GM21737 (cell line): ENCODE measurements around the gene FBXW12.
A peak's percentile ranks its signal among the peaks of the same experiment; 100 is the strongest.

ENCODE experiments used
- ATAC-seq: cut with Tn5 transposase; IDR thresholded peaks from one replicate; pipeline ENCODE4 v1.9.1; 2021; ENCODE audit warnings: mild to moderate bottlenecking, moderate library complexity; ENCODE audit not compliant: unreplicated experiment

Gene FBXW12

GRCh38 chr3:48432411-48433371 lies 60.7 kb downstream of the FBXW12 start:
- no peak for ATAC-seq

DNA sequence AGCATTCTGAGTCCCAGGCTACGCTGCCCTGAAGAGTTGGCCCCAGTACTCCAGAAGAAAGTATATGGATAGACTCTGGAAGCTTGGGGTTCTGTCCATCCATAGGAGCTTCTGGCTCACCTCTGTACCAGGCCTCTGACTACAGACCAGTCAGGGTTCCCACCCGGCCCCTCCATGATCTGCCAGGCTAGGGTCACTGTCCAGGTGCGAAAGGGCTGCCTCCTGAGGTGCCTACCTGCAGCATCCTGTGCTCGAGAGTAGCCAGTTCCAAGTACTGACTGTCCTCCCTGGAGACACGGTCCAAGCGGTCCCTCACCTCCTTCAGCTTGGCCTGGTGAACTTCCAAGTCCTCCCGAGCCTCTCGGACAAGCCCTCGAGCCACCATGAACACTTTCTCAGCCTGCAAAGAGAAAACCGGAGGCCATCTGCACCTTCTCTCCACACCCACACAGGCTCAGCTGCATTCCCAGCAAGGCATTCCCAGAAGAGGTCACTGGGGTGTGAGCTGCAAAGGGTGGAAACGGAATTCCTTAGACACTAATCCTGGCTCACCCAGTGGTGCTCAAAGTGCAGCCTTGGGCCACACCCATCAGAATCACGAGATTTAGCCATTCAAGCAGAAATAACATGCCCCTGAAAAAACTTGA lies 61.6 kb downstream of the FBXW12 start:
- ATAC-seq = no peak

GRCh38 chr3:48434591-48435222 lies 62.7 kb downstream of the FBXW12 start:
- ATAC-seq = no peak

GRCh38 chr3:48435223-48435595 lies 63.2 kb downstream of the FBXW12 start:
- no peak for ATAC-seq

DNA sequence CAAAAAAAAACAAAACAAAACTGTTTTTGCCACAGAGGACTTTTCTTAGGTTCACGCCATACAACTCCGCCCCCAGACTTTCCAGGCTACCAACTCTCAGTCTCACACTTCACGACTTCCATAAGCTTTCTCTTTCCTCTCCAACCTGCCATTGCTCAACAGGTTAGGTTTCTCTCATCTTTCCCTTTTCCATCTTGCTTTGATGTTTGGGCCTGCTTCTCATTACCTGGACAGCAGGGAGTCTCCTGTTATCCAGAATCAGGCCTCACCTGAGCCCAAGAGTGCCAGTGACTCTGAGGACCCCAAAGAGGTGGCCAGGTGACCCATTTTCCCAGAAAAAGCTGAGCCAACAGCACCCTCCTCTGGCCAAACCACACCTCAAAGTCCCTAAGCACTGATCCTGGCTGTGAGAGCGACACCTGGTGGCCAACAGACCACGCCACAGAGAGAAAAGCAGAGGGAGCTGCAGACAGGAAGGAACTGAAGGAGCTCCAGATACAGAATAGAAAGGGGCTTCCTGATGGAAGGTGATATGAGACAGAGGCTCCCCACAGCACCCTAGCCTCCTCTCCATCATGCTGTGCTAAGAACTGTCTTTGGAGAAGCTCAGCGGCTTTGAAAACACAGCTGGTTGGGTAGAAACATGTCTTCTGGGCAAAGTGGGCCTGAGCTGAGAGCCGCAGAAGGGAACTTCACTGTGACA lies 63.9 kb downstream of the FBXW12 start:
- ATAC-seq = no peak

DNA sequence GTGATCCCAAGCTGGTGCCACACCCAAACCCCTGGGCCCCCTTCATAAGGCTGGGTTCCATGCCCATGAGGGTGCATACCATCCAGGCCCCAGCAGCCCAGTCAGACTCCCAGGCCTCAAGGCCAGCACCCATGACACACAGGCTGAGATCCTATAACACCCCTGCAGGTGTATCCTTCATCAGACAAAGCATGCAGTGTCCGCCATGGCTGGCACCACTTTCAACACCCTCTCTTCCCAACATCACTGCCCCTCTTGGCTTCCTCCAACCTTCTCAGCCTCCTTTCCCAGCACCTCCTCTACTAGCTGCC lies 64.4 kb downstream of the FBXW12 start:
- no peak for ATAC-seq

GRCh38 chr3:48436855-48437254 lies 64.8 kb downstream of the FBXW12 start:
- ATAC-seq = no peak

DNA sequence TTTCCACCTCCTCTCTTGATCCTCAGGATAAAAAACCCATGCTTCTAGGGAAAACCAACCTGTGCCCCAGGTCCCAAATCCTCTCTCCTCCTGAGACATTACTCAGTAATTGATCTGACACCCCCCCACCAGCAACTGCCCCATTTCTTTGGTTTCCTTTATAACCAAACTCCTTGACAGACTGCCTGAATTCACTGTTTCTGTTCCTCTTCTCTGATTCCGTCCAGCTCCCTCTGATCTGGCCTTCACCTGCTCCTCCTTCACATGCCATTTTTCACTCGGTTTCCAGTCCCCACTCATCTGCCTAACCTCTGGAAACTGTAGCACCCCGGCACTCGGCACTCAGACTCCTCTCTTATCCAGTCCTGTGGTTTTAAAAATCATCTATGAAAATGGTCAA lies 65.8 kb downstream of the FBXW12 start:
- ATAC-seq = no peak

GRCh38 chr3:48439820-48440589 lies 68.0 kb downstream of the FBXW12 start, which contains the start of the genes CCDC51 and TMA7:
Gene CCDC51 (minus strand): TSS chr3:48440119. CDS start chr3:48435128, 4,991 bp downstream.
Gene TMA7 (plus strand): TSS chr3:48440257. CDS start chr3:48440297, 40 bp downstream.
- peak; percentile 92 for ATAC-seq

DNA sequence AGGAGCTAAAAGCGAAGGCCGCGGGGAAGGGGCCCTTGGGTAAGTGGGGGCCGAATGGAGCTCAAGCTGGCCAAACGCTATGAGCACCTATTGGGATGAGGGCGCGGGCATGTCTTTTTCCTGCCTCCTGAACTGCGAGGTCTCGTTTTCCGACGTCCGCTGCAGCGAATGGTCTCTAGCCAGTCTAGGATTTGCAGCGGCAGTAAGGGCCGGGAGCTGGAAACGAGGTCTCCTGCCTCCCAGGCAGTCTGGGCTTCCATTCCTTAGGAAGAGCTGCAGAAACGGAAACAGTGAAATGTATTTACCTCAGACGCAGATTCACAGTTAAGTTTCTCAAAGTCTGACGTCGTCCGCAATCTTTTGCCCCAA lies 68.6 kb downstream of the FBXW12 start:
- ATAC-seq = no peak

DNA sequence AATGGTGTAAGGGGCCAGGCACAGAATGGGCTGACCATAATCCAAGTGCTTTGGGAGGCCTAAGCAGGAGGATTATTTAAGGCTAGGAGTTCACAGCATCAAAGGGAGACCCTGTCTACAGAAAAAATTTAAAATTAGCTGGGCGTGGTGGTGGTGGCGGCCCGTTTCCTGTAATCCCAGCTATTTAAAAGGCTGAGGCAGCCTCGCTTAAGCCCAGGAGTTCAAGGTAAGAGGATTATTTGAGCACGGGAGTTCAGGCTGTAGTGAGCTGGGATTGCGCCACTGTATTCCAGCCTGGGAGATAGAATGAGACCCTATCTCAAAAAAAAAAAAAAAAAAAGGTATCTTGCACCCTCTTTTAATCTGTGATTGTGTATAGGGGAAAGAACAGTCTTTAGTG lies 69.9 kb downstream of the FBXW12 start:
- ATAC-seq = no peak
